WTC11 (cell line): Measurements from ENCODE around the gene CEP192. TPM values are rescaled to one million over a fixed set of nuclear protein-coding genes. Genes with fewer than 3 reads are reported as not detected.

Experiments used
- ATAC-seq: fragments of 200-7000 bp; cut with Tn5 transposase; 2 replicates; pipeline ENCODE4 v1.10.0; 2021; ENCODE audit warnings: mild to moderate bottlenecking, moderate library complexity
- CTCF ChIA-PET: fragments of 300-600 bp; sonication (Branson Sonifier 250); formaldehyde crosslinking; loops from one replicate; lab custom pipeline; 2021; ENCODE audit warnings: antibody characterized with exemption; lab: Charles Lee
- POLR2A ChIA-PET: fragments of 350-600 bp; sonication (Branson Sonifier 250); formaldehyde crosslinking; loops from one replicate; lab custom pipeline; 2021; ENCODE audit warnings: antibody characterized with exemption; lab: Charles Lee
- DNase-seq: peaks from one replicate; pipeline ENCODE4 v3.0.0; 2021; ENCODE audit warnings: low spot score
- H3K27ac Mint-ChIP-seq: 2 replicates; pipeline ENCODE4 v1.8.0; 2021; ENCODE audit warnings: mixed read lengths
- H3K27me3 Mint-ChIP-seq: 2 replicates; pipeline ENCODE4 v1.8.0; 2021; ENCODE audit warnings: low read depth, mild to moderate bottlenecking, moderate library complexity, mixed read lengths
- H3K36me3 Mint-ChIP-seq: 2 replicates; pipeline ENCODE4 v1.8.0; 2021; ENCODE audit warnings: mixed read lengths
- H3K4me1 Mint-ChIP-seq: 2 replicates; pipeline ENCODE4 v1.8.0; 2022; ENCODE audit warnings: mixed read lengths
- H3K4me3 Mint-ChIP-seq: 2 replicates; pipeline ENCODE4 v1.8.0; 2021; ENCODE audit warnings: mild to moderate bottlenecking, moderate library complexity, mixed read lengths
- H3K9me3 Mint-ChIP-seq: 2 replicates; pipeline ENCODE4 v1.8.0; 2021; ENCODE audit warnings: mixed read lengths
- CREM ChIP-seq: sonication (generic); formaldehyde crosslinking; IDR thresholded peaks from 2 replicates; pipeline ENCODE4 v1.8.1; 2022; ENCODE audit warnings: mild to moderate bottlenecking, missing genetic modification reagents, moderate library complexity
- E2F4 ChIP-seq: sonication (generic); formaldehyde crosslinking; IDR thresholded peaks from 2 replicates; pipeline ENCODE4 v1.8.1; 2022; ENCODE audit warnings: low read depth, mild to moderate bottlenecking, moderate library complexity, missing genetic modification reagents, borderline replicate concordance
- FOXK1 ChIP-seq: sonication (generic); formaldehyde crosslinking; IDR thresholded peaks from 2 replicates; pipeline ENCODE4 v1.8.0; 2022; ENCODE audit warnings: mild to moderate bottlenecking, moderate library complexity, missing genetic modification reagents
- FOXP4 ChIP-seq: sonication (generic); formaldehyde crosslinking; IDR thresholded peaks from 2 replicates; pipeline ENCODE4 v1.8.0; 2022; ENCODE audit warnings: mild to moderate bottlenecking, missing genetic modification reagents
- GABPB1 ChIP-seq: sonication (generic); formaldehyde crosslinking; IDR thresholded peaks from 2 replicates; pipeline ENCODE4 v1.8.1; 2023; ENCODE audit warnings: mild to moderate bottlenecking, missing genetic modification reagents
- GTF2I ChIP-seq: fragments of 250-450 bp; sonication (Bioruptor Pico); conservative IDR thresholded peaks from 2 replicates; pipeline ENCODE4 v1.4.0; 2021; ENCODE audit warnings: mild to moderate bottlenecking
- MLX ChIP-seq: sonication (generic); formaldehyde crosslinking; IDR thresholded peaks from 2 replicates; pipeline ENCODE4 v1.8.1; 2023; ENCODE audit warnings: mild to moderate bottlenecking, missing genetic modification reagents, moderate library complexity
- NFATC4 ChIP-seq: fragments of 250-450 bp; sonication (Bioruptor Pico); IDR thresholded peaks from 2 replicates; pipeline ENCODE4 v1.9.0; 2021; ENCODE audit warnings: mild to moderate bottlenecking
- NFYB ChIP-seq: sonication (generic); formaldehyde crosslinking; conservative IDR thresholded peaks from 2 replicates; pipeline ENCODE4 v1.8.0; 2022; ENCODE audit warnings: low read depth, missing genetic modification reagents
- PRRX2 ChIP-seq: fragments of 250-450 bp; sonication (Bioruptor Pico); IDR thresholded peaks from 2 replicates; pipeline ENCODE4 v1.8.0; 2021; ENCODE audit warnings: mild to moderate bottlenecking
- SMAD4 ChIP-seq: sonication (generic); formaldehyde crosslinking; IDR thresholded peaks from 2 replicates; pipeline ENCODE4 v1.8.0; 2022; ENCODE audit warnings: mild to moderate bottlenecking, missing genetic modification reagents
- TCF7 ChIP-seq: sonication (generic); formaldehyde crosslinking; IDR thresholded peaks from 2 replicates; pipeline ENCODE4 v1.8.0; 2022; ENCODE audit warnings: mild to moderate bottlenecking, low read depth, missing genetic modification reagents, moderate library complexity
- TEAD4 ChIP-seq: sonication (generic); formaldehyde crosslinking; IDR thresholded peaks from 2 replicates; pipeline ENCODE4 v1.8.0; 2022; ENCODE audit warnings: mild to moderate bottlenecking, missing genetic modification reagents
- ZNF121 ChIP-seq: sonication (generic); formaldehyde crosslinking; IDR thresholded peaks from 2 replicates; pipeline ENCODE4 v1.8.0; 2023; ENCODE audit warnings: missing genetic modification reagents
- ZNF263 ChIP-seq: sonication (generic); formaldehyde crosslinking; IDR thresholded peaks from 2 replicates; pipeline ENCODE4 v1.8.1; 2022; ENCODE audit warnings: low read depth, mild to moderate bottlenecking, moderate library complexity, missing genetic modification reagents
- ZNF317 ChIP-seq: sonication (generic); formaldehyde crosslinking; IDR thresholded peaks from 2 replicates; pipeline ENCODE4 v1.8.1; 2023; ENCODE audit warnings: low read depth, mild to moderate bottlenecking, moderate library complexity, missing genetic modification reagents, borderline replicate concordance
- ZNF425 ChIP-seq: fragments of 250-450 bp; sonication (Bioruptor Pico); conservative IDR thresholded peaks from 2 replicates; pipeline ENCODE4 v1.9.0; 2021; ENCODE audit warnings: mild to moderate bottlenecking
- total RNA-seq: library from RNA; stranded (reverse); gene quantifications from 3 replicates; pipeline ENCODE4 v1.2.3, GENCODE V29; 2021
- TF ChIP-seq, protein P1 (sequence below): fragments of 200-600 bp; IDR thresholded peaks from 2 replicates; pipeline ENCODE4 v1.8.0; 2022; ENCODE audit warnings: antibody characterized with exemption
- TF ChIP-seq, protein P2 (sequence below): sonication (generic); formaldehyde crosslinking; IDR thresholded peaks from 2 replicates; pipeline ENCODE4 v1.8.0; 2022; ENCODE audit warnings: missing genetic modification reagents
- TF ChIP-seq, protein P3 (sequence below): sonication (generic); formaldehyde crosslinking; IDR thresholded peaks from 2 replicates; pipeline ENCODE4 v1.8.1; 2022; ENCODE audit warnings: mild to moderate bottlenecking, moderate library complexity, missing genetic modification reagents

Gene CEP192
- total RNA-seq, 1 experiment from 2014 or later = 25.4 TPM

GRCh38 chr18:12960395-12960794, 30.8 kb upstream of the CEP192 start:
- Mint-ChIP-seq H3K27me3 (no peaks in the 10 kb centered on the region; the same call in 1 of the 2 replicates), H3K27ac (no peak overlapping the region), H3K9me3 (peaks cover 4% of the 10 kb centered on the region; the same call in 1 of the 2 replicates), H3K36me3 (peaks cover 52% of the 10 kb centered on the region), H3K4me3 (no peak overlapping the region), H3K4me1 (no peaks in the 10 kb centered on the region)
- ChIA-PET CTCF (no interaction called here), POLR2A (no interaction called here)
- DNase-seq = no peak
- no peak for ATAC-seq
- no peak for TF ChIP-seq GABPB1 (CRISPR knock-in tag)
- no peak for TF ChIP-seq ZNF317 (CRISPR knock-in tag)
- no peak for TF ChIP-seq PRRX2 (CRISPR knock-in tag)
- no peak for TF ChIP-seq ZNF263 (CRISPR knock-in tag)
- TF ChIP-seq, protein P1, sequence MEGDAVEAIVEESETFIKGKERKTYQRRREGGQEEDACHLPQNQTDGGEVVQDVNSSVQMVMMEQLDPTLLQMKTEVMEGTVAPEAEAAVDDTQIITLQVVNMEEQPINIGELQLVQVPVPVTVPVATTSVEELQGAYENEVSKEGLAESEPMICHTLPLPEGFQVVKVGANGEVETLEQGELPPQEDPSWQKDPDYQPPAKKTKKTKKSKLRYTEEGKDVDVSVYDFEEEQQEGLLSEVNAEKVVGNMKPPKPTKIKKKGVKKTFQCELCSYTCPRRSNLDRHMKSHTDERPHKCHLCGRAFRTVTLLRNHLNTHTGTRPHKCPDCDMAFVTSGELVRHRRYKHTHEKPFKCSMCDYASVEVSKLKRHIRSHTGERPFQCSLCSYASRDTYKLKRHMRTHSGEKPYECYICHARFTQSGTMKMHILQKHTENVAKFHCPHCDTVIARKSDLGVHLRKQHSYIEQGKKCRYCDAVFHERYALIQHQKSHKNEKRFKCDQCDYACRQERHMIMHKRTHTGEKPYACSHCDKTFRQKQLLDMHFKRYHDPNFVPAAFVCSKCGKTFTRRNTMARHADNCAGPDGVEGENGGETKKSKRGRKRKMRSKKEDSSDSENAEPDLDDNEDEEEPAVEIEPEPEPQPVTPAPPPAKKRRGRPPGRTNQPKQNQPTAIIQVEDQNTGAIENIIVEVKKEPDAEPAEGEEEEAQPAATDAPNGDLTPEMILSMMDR = no peak
- TF ChIP-seq NFATC4 (CRISPR knock-in tag) = no peak
- TF ChIP-seq GTF2I (CRISPR knock-in tag) = no peak
- no peak for TF ChIP-seq ZNF121 (CRISPR knock-in tag)

DNA sequence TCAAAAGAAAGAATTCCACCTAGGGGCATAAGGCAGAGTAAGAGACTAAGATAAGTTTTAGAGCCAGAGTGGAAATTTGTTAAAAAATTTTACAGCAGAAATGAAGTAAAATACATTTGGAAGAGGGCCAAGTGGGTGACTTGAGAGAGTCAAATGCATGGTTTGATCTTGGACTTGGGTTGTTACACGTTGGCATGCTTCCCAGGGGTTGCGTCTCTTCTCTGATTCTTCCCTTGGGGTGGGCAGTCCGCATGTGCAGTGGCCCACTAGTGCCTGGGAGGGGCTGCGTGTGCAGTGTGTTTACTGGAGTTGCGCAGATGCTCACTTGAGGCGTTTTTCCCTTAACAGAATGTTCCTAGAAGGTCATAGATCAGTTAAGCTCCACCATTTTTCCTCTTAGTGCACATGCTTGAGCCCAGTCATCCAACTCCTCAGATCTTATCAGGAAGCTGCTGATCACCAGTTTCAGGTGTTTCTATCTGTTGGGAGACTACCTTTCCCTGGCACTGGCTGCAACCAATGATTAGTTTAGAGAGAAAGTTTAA, 30.2 kb upstream of the CEP192 start:
- H3K27me3 Mint-ChIP-seq = no peaks in the 10 kb centered on the region; the same call in 1 of the 2 replicates
- H3K9me3 Mint-ChIP-seq = peaks cover 4% of the 10 kb centered on the region; the same call in 1 of the 2 replicates
- ChIA-PET CTCF (no interaction called here), POLR2A (no interaction called here)
- H3K4me3 Mint-ChIP-seq = no peak overlapping the region
- DNase-seq (no peak), ATAC-seq (no peak)
- peaks cover 54% of the 10 kb centered on the region for H3K36me3 Mint-ChIP-seq
- H3K27ac Mint-ChIP-seq = peak overlapping the region; percentile 66
- H3K4me1 Mint-ChIP-seq = no peaks in the 10 kb centered on the region
- TF ChIP-seq, protein P1 = no peak
- TF ChIP-seq CREM (CRISPR knock-in tag) (no peak), NFYB (CRISPR knock-in tag) (no peak), FOXK1 (CRISPR knock-in tag) (no peak), TEAD4 (CRISPR knock-in tag) (no peak), ZNF425 (CRISPR knock-in tag) (no peak), MLX (CRISPR knock-in tag) (no peak), TCF7 (CRISPR knock-in tag) (no peak), E2F4 (CRISPR knock-in tag) (no peak), SMAD4 (CRISPR knock-in tag) (no peak), FOXP4 (CRISPR knock-in tag) (no peak)
- TF ChIP-seq, protein P2, sequence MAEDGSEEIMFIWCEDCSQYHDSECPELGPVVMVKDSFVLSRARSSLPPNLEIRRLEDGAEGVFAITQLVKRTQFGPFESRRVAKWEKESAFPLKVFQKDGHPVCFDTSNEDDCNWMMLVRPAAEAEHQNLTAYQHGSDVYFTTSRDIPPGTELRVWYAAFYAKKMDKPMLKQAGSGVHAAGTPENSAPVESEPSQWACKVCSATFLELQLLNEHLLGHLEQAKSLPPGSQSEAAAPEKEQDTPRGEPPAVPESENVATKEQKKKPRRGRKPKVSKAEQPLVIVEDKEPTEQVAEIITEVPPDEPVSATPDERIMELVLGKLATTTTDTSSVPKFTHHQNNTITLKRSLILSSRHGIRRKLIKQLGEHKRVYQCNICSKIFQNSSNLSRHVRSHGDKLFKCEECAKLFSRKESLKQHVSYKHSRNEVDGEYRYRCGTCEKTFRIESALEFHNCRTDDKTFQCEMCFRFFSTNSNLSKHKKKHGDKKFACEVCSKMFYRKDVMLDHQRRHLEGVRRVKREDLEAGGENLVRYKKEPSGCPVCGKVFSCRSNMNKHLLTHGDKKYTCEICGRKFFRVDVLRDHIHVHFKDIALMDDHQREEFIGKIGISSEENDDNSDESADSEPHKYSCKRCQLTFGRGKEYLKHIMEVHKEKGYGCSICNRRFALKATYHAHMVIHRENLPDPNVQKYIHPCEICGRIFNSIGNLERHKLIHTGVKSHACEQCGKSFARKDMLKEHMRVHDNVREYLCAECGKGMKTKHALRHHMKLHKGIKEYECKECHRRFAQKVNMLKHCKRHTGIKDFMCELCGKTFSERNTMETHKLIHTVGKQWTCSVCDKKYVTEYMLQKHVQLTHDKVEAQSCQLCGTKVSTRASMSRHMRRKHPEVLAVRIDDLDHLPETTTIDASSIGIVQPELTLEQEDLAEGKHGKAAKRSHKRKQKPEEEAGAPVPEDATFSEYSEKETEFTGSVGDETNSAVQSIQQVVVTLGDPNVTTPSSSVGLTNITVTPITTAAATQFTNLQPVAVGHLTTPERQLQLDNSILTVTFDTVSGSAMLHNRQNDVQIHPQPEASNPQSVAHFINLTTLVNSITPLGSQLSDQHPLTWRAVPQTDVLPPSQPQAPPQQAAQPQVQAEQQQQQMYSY (CRISPR knock-in tag) = no peak
- TF ChIP-seq, protein P3, sequence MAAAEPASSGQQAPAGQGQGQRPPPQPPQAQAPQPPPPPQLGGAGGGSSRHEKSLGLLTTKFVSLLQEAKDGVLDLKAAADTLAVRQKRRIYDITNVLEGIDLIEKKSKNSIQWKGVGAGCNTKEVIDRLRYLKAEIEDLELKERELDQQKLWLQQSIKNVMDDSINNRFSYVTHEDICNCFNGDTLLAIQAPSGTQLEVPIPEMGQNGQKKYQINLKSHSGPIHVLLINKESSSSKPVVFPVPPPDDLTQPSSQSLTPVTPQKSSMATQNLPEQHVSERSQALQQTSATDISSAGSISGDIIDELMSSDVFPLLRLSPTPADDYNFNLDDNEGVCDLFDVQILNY (CRISPR knock-in tag) = no peak
